NCI-H1417 (cell line): ENCODE results near the gene DIAPH2.
"Not testable (repeated sequence)": the region's sequence is repeated elsewhere in the genome, so short reads cannot be mapped to it uniquely, and the experiment has no call there.

Experiments used
- DNase-seq, 3 experiments: peaks; one replicate each; lab custom pipeline; 2025; lab: John Stamatoyannopoulos, UW

Gene DIAPH2

GRCh38 chrX:96833333-96833732, 148.7 kb downstream of the DIAPH2 start:
- no peak for DNase-seq

- no peak for DNase-seq
These were observed 149.5 kb downstream of the DIAPH2 start for GRCh38 chrX:96834137-96834536.

GRCh38 chrX:96835660-96836289, 151.1 kb downstream of the DIAPH2 start:
- no peak for DNase-seq

- no peak for DNase-seq
These were observed 153.2 kb downstream of the DIAPH2 start for GRCh38 chrX:96837808-96838207.

- no peak for DNase-seq
These were observed 153.9 kb downstream of the DIAPH2 start for GRCh38 chrX:96838537-96838936.

- peak in 1 of 3 experiments; percentile 24 for DNase-seq
These were observed 156.7 kb downstream of the DIAPH2 start for GRCh38 chrX:96841325-96841724.

GRCh38 chrX:96841866-96842265, 157.2 kb downstream of the DIAPH2 start:
- DNase-seq, result not testable (repeated sequence)

GRCh38 chrX:96843566-96843965, 158.9 kb downstream of the DIAPH2 start:
- DNase-seq, result peak in 2 of 3 experiments; percentile 30 to 61

- DNase-seq, result no peak
These were observed 162.2 kb downstream of the DIAPH2 start for GRCh38 chrX:96846841-96847240.

- DNase-seq, result not testable (repeated sequence)
These were observed 174.8 kb downstream of the DIAPH2 start for GRCh38 chrX:96859422-96859821.

GRCh38 chrX:96861218-96861617, 176.6 kb downstream of the DIAPH2 start:
- no peak for DNase-seq

GRCh38 chrX:96861661-96862060, 177.0 kb downstream of the DIAPH2 start:
- DNase-seq, result no peak

- no peak for DNase-seq
These were observed 199.0 kb downstream of the DIAPH2 start, which contains the start of gene RPA4 for GRCh38 chrX:96883608-96884007. TSS of gene RPA4 (plus strand) at chrX:96883908. CDS start at chrX:96884311, 403 bp downstream.

- DNase-seq, result no peak
These were observed 199.4 kb downstream of the DIAPH2 start for GRCh38 chrX:96884027-96884426.

- no peak for DNase-seq
These were observed 205.1 kb downstream of the DIAPH2 start for GRCh38 chrX:96889726-96890125.

- DNase-seq, result peak in 1 of 3 experiments; percentile 10
These were observed 222.1 kb downstream of the DIAPH2 start for GRCh38 chrX:96906741-96907140.

- no peak for DNase-seq
These were observed 223.1 kb downstream of the DIAPH2 start for GRCh38 chrX:96907516-96908272.

- no peak for DNase-seq
These were observed 224.6 kb downstream of the DIAPH2 start for GRCh38 chrX:96909291-96909690.

GRCh38 chrX:96918864-96919263, 234.2 kb downstream of the DIAPH2 start:
- no peak for DNase-seq

- DNase-seq, result no peak
These were observed 235.0 kb downstream of the DIAPH2 start for GRCh38 chrX:96919672-96920071.

- DNase-seq, result no peak
These were observed 239.9 kb downstream of the DIAPH2 start for GRCh38 chrX:96924581-96924980.

- DNase-seq, result no peak
These were observed 244.4 kb downstream of the DIAPH2 start for GRCh38 chrX:96929036-96929435.

- no peak for DNase-seq
These were observed 273.1 kb downstream of the DIAPH2 start for GRCh38 chrX:96957718-96958117.
